ENCODE data around the gene SUPT7L. TPM values are rescaled to one million over a fixed set of nuclear protein-coding genes. Genes with fewer than 3 reads are reported as not detected.

Gene SUPT7L, protein sequence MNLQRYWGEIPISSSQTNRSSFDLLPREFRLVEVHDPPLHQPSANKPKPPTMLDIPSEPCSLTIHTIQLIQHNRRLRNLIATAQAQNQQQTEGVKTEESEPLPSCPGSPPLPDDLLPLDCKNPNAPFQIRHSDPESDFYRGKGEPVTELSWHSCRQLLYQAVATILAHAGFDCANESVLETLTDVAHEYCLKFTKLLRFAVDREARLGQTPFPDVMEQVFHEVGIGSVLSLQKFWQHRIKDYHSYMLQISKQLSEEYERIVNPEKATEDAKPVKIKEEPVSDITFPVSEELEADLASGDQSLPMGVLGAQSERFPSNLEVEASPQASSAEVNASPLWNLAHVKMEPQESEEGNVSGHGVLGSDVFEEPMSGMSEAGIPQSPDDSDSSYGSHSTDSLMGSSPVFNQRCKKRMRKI
- 27.9 and 47.9 TPM in 2 replicates for total RNA-seq (2014; rRNA removed; shearing (Covaris generic); ENCODE audit: low replicate concordance)

GRCh38 chr2:27663285-27664153, at the start of gene SUPT7L, which contains the start of gene SLC4A1AP:
Gene SUPT7L, minus strand, starts transcription at chr2:27663614. Its CDS starts 1,422 bp downstream, at chr2:27662192.
Gene SLC4A1AP, plus strand, starts transcription at chr2:27663889. Its CDS starts 26 bp downstream, at chr2:27663915.
- H3K4me1 ChIP-seq (ENCODE audit: low read length), result peaks cover 27% of the 10 kb centered on the region
- H3K79me2 ChIP-seq (ENCODE audit: low read length), result peaks cover 60% of the 10 kb centered on the region
- H3K9ac ChIP-seq (ENCODE audit: low read length), result peak within 1 kb of the TSS; percentile 79
- H2AFZ ChIP-seq (ENCODE audit: low read length), result peak within 1 kb of the TSS; percentile 83
- H3K4me2 ChIP-seq (ENCODE audit: low read depth, low read length, poor library complexity, severe bottlenecking), result peak within 1 kb of the TSS; percentile 100
- no peaks in the 10 kb centered on the region for H3K9me3 ChIP-seq (ENCODE audit: low read length)
- H3K27ac ChIP-seq (ENCODE audit: low read length), result peak within 1 kb of the TSS; percentile 78
- peaks cover 28% of the 10 kb centered on the region; the same call in 1 of the 2 replicates for H3K36me3 ChIP-seq (ENCODE audit: insufficient read depth, low read length)
- DNase-seq, result peak; percentile 91
- H3K27me3 ChIP-seq (ENCODE audit: low read length), result no peaks in the 10 kb centered on the region
- H4K20me1 ChIP-seq (ENCODE audit: insufficient read depth, low read depth, low read length), result no peaks in the 10 kb centered on the region
- H3K9me2 ChIP-seq (replicated peaks; ENCODE audit: insufficient read depth, low read length), result no peaks in the 10 kb centered on the region
- peak within 1 kb of the TSS; percentile 74 for H3K4me3 ChIP-seq (ENCODE audit: low read length)

- no peaks in the 10 kb centered on the region for H3K27me3 ChIP-seq (ENCODE audit: low read length)
- H3K79me2 ChIP-seq (ENCODE audit: low read length), result no peaks in the 10 kb centered on the region
- no peaks in the 10 kb centered on the region for H3K4me1 ChIP-seq (ENCODE audit: low read length)
- H3K9me3 ChIP-seq (ENCODE audit: low read length), result no peaks in the 10 kb centered on the region
- no peaks in the 10 kb centered on the region for H4K20me1 ChIP-seq (ENCODE audit: insufficient read depth, low read depth, low read length)
- H3K36me3 ChIP-seq (ENCODE audit: insufficient read depth, low read length), result no peaks in the 10 kb centered on the region
- no peak overlapping the region for H2AFZ ChIP-seq (ENCODE audit: low read length)
- no peak overlapping the region for H3K27ac ChIP-seq (ENCODE audit: low read length)
- H3K4me3 ChIP-seq (ENCODE audit: low read length), result no peak overlapping the region
- H3K9ac ChIP-seq (ENCODE audit: low read length), result no peak overlapping the region
- H3K9me2 ChIP-seq (replicated peaks; ENCODE audit: insufficient read depth, low read length), result no peaks in the 10 kb centered on the region
- no peak overlapping the region for H3K4me2 ChIP-seq (ENCODE audit: low read depth, low read length, poor library complexity, severe bottlenecking)
- no peak for DNase-seq
These were observed 49.8 kb upstream of the SUPT7L start for GRCh38 chr2:27713201-27713600.

DNA sequence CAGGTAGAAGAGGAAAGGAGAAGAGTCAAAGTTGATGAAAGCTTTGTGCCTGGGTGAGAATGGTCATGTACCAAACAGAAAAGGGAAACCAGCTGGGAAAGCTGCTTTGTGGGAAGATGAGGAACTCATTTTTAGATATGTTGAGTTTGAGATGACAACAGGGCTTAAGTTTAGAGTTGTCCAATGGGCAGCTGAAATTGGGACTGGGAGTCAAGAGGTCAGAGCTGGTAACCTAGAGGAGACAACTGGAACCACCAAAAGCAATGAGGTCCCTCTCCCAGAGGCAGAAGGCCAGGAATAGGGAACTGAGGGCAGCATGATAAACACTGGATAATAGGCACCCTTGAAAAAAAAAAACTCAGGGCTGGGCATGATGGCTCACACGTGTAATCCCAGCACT, 49.1 kb upstream of the SUPT7L start:
- no peaks in the 10 kb centered on the region for H3K4me1 ChIP-seq (ENCODE audit: low read length)
- no peaks in the 10 kb centered on the region for H3K79me2 ChIP-seq (ENCODE audit: low read length)
- H3K27me3 ChIP-seq (ENCODE audit: low read length), result no peaks in the 10 kb centered on the region
- no peak overlapping the region for H3K27ac ChIP-seq (ENCODE audit: low read length)
- no peak overlapping the region for H2AFZ ChIP-seq (ENCODE audit: low read length)
- H3K9ac ChIP-seq (ENCODE audit: low read length), result no peak overlapping the region
- H3K4me2 ChIP-seq (ENCODE audit: low read depth, low read length, poor library complexity, severe bottlenecking), result no peak overlapping the region
- DNase-seq, result no peak
- no peaks in the 10 kb centered on the region for H3K36me3 ChIP-seq (ENCODE audit: insufficient read depth, low read length)
- no peak overlapping the region for H3K4me3 ChIP-seq (ENCODE audit: low read length)
- H4K20me1 ChIP-seq (ENCODE audit: insufficient read depth, low read depth, low read length), result no peaks in the 10 kb centered on the region
- no peaks in the 10 kb centered on the region for H3K9me2 ChIP-seq (replicated peaks; ENCODE audit: insufficient read depth, low read length)
- no peaks in the 10 kb centered on the region for H3K9me3 ChIP-seq (ENCODE audit: low read length)

DNA sequence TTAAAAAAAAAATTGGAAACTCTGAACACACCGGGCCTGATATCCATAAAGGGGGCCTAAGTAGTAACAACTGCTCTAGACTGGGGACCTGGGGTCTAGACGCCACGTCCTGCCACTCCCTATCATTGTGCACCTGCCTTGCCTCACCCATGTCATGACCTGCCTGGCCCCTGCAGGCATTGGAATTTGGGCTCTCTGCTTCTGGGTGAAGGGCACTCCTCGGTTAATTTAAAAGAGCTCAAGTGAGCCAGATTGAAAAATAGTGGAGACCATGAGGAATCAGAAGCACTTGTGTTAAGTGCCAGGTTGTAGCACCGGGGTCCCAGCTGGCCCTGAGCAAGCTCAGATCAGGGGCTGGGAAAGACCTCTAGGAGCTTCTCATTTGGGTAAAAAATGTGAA, 48.4 kb upstream of the SUPT7L start:
- Histone ChIP-seq H3K9ac (ENCODE audit: low read length) (no peak overlapping the region), H3K36me3 (ENCODE audit: insufficient read depth, low read length) (no peaks in the 10 kb centered on the region), H3K27me3 (ENCODE audit: low read length) (no peaks in the 10 kb centered on the region), H3K4me2 (ENCODE audit: low read depth, low read length, poor library complexity, severe bottlenecking) (no peak overlapping the region), H4K20me1 (ENCODE audit: insufficient read depth, low read depth, low read length) (no peaks in the 10 kb centered on the region), H3K4me3 (ENCODE audit: low read length) (no peak overlapping the region), H3K4me1 (ENCODE audit: low read length) (no peaks in the 10 kb centered on the region), H3K79me2 (ENCODE audit: low read length) (no peaks in the 10 kb centered on the region), H3K9me3 (ENCODE audit: low read length) (no peaks in the 10 kb centered on the region), H3K27ac (ENCODE audit: low read length) (no peak overlapping the region), H2AFZ (ENCODE audit: low read length) (no peak overlapping the region), H3K9me2 (replicated peaks; ENCODE audit: insufficient read depth, low read length) (no peaks in the 10 kb centered on the region)
- DNase-seq, result no peak

DNA sequence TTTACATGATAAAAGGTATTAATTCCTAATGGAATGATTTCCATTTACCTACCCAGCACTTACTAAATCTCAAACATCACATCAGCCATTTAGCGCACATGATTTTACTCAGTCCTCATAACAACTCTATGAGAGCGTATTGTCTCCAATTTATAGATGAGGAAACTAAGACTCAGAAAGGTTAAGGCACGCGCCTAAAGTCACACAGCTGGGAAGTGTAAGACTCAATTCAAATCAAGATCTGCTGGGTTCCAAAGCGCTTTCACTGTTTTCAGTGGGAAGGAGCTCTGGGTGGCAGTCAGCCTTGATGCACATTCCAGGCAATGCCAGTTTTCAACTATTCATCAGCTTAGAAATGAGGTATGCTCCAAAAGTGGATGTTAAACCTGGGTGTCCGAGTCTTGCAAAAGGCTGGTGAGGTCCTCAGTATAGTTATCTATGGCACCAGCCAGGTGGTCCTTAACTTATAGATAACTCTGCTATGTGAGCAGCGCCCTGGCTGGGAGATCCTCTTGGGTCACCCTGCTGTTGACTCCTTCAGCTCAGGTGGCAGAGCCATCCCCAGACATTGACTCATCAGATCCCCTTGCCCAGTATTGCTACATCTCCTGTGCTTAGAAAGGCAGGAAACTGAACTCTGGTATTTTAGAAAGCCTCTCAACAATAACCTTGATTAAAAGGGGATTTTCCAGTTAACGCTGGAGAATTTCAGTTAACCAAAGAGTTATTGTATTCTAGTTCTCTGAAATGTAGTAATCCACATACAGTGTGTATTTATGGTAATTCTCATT, 47.4 kb upstream of the SUPT7L start:
- Histone ChIP-seq H3K4me1 (ENCODE audit: low read length) (no peaks in the 10 kb centered on the region), H3K9me2 (replicated peaks; ENCODE audit: insufficient read depth, low read length) (no peaks in the 10 kb centered on the region), H3K9me3 (ENCODE audit: low read length) (no peaks in the 10 kb centered on the region), H4K20me1 (ENCODE audit: insufficient read depth, low read depth, low read length) (no peaks in the 10 kb centered on the region), H3K36me3 (ENCODE audit: insufficient read depth, low read length) (no peaks in the 10 kb centered on the region), H2AFZ (ENCODE audit: low read length) (no peak overlapping the region), H3K27ac (ENCODE audit: low read length) (no peak overlapping the region), H3K27me3 (ENCODE audit: low read length) (no peaks in the 10 kb centered on the region), H3K9ac (ENCODE audit: low read length) (no peak overlapping the region), H3K4me2 (ENCODE audit: low read depth, low read length, poor library complexity, severe bottlenecking) (no peak overlapping the region), H3K79me2 (ENCODE audit: low read length) (no peaks in the 10 kb centered on the region), H3K4me3 (ENCODE audit: low read length) (no peak overlapping the region)
- no peak for DNase-seq

GRCh38 chr2:27709960-27710575, 46.7 kb upstream of the SUPT7L start:
- DNase-seq, result no peak
- no peaks in the 10 kb centered on the region for H4K20me1 ChIP-seq (ENCODE audit: insufficient read depth, low read depth, low read length)
- H3K79me2 ChIP-seq (ENCODE audit: low read length), result no peaks in the 10 kb centered on the region
- H2AFZ ChIP-seq (ENCODE audit: low read length), result no peak overlapping the region
- H3K4me2 ChIP-seq (ENCODE audit: low read depth, low read length, poor library complexity, severe bottlenecking), result no peak overlapping the region
- H3K4me3 ChIP-seq (ENCODE audit: low read length), result no peak overlapping the region
- no peaks in the 10 kb centered on the region for H3K9me2 ChIP-seq (replicated peaks; ENCODE audit: insufficient read depth, low read length)
- H3K9me3 ChIP-seq (ENCODE audit: low read length), result no peaks in the 10 kb centered on the region
- H3K9ac ChIP-seq (ENCODE audit: low read length), result no peak overlapping the region
- H3K27ac ChIP-seq (ENCODE audit: low read length), result no peak overlapping the region
- no peaks in the 10 kb centered on the region for H3K36me3 ChIP-seq (ENCODE audit: insufficient read depth, low read length)
- H3K27me3 ChIP-seq (ENCODE audit: low read length), result no peaks in the 10 kb centered on the region
- H3K4me1 ChIP-seq (ENCODE audit: low read length), result no peaks in the 10 kb centered on the region

DNA sequence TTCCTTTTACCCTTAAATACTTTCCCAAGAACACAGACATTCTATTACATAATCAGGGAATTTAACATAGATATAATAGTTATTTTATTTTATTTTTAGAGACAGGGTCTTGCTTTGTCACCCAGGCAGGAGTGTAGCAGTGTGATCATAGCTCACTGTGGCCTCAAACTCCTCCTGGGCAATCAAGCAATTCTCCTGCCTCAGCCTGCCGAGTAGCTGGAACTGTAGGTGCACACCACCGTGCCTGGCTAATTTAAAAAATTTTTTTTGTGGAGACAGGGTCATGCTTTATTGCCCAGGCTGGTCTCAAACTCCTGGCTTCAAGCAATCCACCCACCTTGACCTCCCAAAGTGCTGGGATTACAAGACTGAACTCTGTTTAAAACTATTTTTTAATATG, 45.9 kb upstream of the SUPT7L start:
- no peak overlapping the region for H3K4me3 ChIP-seq (ENCODE audit: low read length)
- no peaks in the 10 kb centered on the region for H3K27me3 ChIP-seq (ENCODE audit: low read length)
- no peak overlapping the region for H3K4me2 ChIP-seq (ENCODE audit: low read depth, low read length, poor library complexity, severe bottlenecking)
- no peak overlapping the region for H3K27ac ChIP-seq (ENCODE audit: low read length)
- H3K4me1 ChIP-seq (ENCODE audit: low read length), result no peaks in the 10 kb centered on the region
- DNase-seq, result no peak
- H3K36me3 ChIP-seq (ENCODE audit: insufficient read depth, low read length), result no peaks in the 10 kb centered on the region
- no peaks in the 10 kb centered on the region for H3K9me3 ChIP-seq (ENCODE audit: low read length)
- H3K9me2 ChIP-seq (replicated peaks; ENCODE audit: insufficient read depth, low read length), result no peaks in the 10 kb centered on the region
- H4K20me1 ChIP-seq (ENCODE audit: insufficient read depth, low read depth, low read length), result no peaks in the 10 kb centered on the region
- H3K79me2 ChIP-seq (ENCODE audit: low read length), result no peaks in the 10 kb centered on the region
- no peak overlapping the region for H3K9ac ChIP-seq (ENCODE audit: low read length)
- H2AFZ ChIP-seq (ENCODE audit: low read length), result no peak overlapping the region
